NT2/D1 (cell line): ENCODE results near the gene TEAD3.

Source experiments
- SUZ12 ChIP-seq: IDR thresholded peaks from 2 replicates; pipeline ENCODE4 v1.6.1; 2011; ENCODE audit not compliant: insufficient read length, insufficient read depth; ENCODE audit errors: extremely low read depth
- YY1 ChIP-seq: IDR thresholded peaks from 2 replicates; pipeline ENCODE4 v1.6.1; 2011; ENCODE audit not compliant: insufficient read length, insufficient read depth

GRCh38 chr6:35485402-35485877, 11.4 kb downstream of the TEAD3 start:
- TF ChIP-seq SUZ12 (no peak), YY1 (no peak)
